ENCODE results near the gene BCL2.

BCL2 gene

DNA sequence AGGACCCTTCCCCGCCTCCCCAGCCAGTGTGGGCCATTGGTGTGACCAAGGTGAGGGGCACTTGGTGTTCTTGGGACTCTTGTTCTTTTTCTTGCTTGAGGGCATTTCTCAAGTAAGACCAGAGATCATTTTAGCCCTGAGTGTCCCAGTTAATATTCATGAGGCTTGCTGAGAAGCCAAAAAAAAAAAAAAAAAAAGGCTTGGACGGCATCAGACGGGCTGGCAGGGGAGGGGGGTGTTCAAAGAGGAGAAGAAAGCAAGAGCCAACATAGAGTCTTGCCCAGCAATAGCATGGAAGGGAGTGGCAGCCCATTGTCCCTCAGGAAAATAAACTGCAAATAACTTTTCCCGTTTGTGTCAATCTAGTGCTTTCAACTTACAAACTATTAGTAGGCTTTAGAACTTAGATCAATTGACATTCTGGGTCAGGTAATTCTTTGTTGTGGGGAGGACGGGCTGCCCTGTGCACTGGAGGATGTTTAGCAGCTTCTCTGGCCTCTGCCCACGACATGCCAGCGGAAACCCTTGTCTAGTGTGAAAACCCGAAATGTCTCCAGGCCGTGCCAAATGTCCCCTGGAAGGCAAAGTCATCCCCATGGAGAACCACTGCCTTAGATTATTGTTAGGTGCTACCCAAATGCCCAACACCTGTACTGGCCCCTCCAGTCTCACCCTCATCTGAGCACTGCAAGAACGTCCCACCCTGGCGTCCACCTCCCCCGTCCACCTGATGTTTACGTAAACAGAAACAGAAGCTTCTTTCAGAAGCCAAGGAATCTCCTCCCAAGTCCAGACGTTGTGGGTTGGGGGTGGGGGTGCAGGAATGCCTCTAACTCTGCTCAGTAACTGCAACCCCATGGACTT, 163.4 kb downstream of the BCL2 start:
- no peak for DNase-seq (ENCODE audit: low read depth)

DNA sequence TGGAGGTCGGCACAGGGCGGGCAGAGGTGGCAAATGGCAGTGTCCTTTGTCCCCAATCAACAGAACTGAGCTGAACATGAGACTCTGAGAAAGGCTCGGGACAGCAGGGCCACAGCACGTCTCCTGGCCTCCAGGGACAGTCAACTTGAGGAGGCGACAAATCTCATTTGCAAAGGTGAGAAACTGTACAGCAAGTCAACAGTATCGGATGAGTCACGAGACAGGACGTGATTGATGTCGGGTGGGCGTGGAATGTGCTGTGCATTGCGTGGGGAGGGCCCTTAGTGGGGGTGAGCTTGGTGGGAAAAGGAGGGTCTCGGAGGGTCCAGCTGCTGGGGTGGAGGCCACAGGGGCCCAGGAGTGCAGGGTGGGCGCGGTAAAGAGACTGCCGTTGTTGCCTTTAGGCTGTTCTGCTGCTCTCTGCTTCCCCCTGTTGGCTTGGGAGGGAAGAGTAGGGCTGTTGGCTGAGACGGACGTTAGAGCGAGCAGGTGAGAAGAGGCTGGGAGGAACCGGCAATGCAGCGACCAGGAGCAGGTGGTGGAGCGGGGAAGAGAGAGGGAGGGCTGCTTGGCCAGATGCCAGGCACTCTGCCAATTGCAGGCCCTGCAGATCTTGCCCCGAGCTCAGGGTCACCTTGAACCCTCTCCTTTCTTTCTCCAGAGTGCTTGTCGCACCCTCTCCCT, 164.3 kb downstream of the BCL2 start:
- DNase-seq (ENCODE audit: low read depth) = no peak

DNA sequence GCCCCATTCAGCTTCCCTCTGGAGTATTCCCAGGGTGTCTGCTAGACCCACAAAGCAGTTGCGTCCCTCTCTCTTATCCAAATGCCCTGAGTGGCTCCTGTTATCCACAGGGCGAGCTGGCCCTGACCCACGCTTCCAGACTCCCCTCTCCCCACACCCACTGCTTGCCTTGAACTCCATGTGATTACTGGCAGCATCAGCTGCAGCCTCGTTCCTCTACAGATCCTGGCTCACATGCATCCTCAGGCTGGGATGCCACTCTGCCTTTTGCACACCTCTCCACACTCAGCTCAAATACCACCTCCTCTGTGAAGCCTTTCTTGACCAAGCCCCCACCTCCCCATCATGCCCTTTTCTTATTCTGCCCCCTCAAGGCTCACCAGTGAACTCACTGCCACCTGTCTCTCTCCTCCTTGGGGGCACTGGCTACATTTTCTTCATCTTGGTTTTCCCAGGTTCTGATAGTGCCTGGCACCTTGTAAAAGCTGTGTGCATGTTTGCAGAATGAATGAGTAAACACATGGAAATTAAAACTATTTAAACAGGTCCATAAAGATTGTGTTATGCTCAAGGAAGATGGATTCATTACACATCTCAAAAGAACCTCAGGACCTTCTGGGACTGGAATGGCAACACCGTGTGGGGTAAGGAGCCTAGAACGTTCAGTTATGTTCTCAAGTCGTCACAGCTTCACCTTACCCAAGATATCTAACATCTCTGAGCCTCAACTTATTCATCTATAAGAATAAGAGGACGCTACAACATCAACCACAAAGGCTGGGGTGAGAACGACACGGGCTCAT, 165.0 kb downstream of the BCL2 start:
- DNase-seq (ENCODE audit: low read depth) = no peak

DNA sequence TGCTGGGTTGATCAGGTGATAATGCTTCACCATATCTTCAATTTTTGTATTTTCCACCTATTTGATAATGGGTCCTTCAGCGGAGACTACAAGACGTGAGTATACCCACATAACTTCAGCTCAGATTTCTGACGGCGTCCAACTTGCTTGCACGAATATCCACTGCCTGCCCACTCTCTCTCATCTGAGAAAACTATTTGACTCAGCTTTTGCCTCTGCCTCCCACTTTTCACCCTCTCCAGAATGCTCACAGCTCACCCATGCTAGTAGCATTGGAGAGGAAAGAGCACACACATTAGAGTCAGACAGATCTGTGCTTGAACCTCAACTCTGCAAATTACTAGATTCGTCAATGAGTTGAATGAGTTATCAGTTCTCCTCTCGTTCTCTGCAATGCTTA, 166.8 kb downstream of the BCL2 start:
- DNase-seq (ENCODE audit: low read depth) = no peak

DNA sequence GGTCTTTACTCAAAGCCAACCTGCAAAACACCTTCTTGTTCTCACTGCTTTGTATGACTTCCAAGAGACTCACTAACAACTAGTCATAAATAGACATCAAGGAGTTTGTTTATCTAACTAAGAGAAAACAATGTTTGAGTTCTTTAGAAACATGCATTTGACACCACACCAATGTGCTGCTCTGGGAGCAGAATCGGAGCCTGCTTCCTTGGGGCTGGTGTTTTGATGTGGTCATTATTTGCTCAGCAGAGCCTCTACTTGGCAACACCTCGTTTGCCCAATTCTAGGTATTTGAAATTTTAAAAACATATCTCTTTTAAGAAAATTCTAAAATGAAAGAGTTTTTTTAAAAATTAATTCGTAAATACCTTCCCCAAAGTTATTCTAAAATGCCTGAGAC, 167.5 kb downstream of the BCL2 start:
- no peak for DNase-seq (ENCODE audit: low read depth)

DNA sequence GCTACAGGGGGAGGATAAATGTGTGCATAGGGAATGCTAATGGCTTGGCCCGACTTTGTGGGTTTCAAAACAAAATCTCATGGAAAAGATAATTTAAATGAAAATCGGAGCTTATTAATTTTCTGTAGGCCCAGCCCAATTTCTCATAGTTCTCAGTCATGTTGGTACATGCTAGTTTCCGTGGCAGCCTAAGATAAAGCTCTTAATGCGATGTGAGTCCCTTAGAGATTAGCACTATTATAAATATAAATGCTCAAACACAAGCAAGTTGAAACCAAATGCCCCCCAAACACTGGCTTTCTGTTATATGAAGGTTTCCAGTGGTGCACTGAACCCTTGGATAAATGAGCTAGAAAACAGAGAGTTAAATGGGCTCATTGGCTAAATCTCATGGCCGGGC, 168.0 kb downstream of the BCL2 start:
- DNase-seq (ENCODE audit: low read depth) = no peak

DNA sequence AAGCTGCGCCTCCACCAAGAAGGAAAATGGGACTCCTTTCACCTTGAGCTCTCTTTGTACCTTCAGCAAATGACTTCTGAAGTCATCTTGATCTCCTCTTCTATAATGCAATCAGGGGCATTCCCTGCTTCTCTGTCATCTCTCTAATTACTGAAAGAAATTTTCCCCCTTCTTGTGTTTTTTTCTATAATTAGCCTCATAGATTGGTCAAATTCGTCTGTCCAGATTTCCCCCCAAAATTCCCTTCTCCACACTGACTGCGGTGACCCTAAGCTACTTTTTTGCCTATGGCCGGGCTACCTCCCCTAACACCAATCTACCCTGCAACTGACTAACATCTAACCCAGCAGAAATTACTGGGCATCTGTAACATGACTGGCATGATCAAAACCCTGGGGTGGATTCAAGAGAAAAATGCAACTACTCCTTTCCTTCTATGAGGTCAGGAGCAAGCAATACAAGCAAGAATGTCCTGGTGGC, 168.6 kb downstream of the BCL2 start:
- no peak for DNase-seq (ENCODE audit: low read depth)

DNA sequence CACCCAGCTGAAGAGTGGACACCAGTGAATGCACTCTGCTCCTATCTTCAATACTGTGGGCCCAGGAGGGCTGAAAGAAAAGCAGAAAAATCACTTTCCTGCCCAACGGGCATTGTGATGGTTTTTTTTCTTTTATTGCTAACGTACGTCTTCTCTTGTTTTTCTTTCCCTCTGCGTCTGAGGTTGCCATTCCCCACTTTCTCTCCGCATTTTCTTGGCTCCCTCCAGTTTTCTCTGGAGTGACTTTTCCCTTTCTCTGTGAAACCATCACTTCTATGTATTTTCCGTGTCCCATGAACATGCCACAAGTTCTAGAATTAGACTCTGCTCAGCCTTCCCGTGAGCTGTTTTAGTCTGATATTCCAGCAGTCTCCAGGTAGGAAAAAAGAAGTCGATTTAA, 169.2 kb downstream of the BCL2 start:
- no peak for DNase-seq (ENCODE audit: low read depth)

DNA sequence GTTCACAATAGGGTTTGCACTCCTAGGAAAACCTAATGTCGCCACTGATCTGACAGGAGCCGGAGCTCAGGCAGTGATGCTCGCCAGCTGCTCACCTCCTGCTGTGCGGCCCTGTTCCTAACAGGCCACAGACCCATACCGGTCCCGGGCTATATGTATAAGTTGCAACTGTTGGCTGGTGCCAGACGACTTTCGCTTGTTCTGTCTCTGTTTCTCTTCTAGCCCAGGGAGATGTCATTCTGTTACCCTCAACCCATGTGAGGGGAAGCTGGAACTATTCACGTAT, 170.3 kb downstream of the BCL2 start:
- DNase-seq (ENCODE audit: low read depth) = no peak

DNA sequence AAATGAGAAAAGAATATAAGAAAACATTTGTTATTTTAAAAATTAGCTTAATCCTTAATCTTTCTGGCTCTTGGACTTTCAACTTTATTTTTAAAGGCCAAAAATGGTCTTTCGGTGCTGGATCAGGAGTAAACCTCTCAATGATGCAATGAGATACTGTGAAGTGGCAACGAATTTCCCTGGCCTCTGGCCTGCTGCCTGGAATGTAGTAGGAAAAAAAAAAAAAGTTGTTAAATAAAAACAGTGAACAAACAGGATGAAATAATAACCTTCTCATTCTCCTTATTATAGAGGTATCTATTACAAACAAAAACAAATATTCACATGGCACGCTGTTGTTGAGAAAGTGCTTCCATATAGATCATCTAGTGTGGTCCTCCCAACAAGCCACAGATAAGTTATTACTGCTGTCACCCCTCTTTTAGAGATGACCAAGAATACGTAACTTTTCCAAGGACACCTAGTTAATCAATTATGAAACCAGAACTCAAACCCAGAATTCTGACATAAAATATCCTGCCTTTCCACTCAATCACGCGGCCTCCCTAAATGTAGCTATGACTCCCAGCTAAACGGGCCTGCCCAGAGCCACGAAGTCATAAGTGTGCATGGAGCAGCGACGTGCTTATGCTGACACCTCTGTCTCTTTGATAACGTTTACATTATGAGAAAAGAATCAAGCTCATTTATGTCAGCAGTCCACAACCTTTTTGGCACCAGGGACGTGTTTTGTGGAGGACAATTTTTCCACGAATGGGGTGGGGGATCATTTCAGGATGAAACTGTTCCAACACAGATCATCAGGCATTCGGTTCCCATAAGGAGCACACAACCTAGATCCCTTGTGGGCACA, 170.9 kb downstream of the BCL2 start:
- DNase-seq (ENCODE audit: low read depth) = no peak

DNA sequence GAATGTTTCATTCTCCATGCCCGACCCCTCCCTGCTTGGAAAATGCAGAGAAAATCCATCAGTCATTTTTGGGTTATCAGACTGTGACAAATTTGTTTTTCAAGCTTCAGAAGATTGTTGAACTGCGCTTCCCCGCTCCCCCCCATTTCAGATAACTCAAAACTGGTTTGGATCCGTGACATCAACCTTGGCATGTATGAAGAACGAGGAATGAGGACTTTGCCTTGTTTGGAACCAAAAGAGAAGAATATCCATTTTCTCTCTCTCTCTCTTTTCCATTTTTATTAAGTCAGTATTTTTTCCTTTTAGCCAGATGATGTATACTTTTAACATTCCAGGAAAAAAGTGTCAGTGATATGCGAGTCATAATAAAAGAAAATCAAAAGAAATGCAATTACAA, 171.6 kb downstream of the BCL2 start:
- no peak for DNase-seq (ENCODE audit: low read depth)

DNA sequence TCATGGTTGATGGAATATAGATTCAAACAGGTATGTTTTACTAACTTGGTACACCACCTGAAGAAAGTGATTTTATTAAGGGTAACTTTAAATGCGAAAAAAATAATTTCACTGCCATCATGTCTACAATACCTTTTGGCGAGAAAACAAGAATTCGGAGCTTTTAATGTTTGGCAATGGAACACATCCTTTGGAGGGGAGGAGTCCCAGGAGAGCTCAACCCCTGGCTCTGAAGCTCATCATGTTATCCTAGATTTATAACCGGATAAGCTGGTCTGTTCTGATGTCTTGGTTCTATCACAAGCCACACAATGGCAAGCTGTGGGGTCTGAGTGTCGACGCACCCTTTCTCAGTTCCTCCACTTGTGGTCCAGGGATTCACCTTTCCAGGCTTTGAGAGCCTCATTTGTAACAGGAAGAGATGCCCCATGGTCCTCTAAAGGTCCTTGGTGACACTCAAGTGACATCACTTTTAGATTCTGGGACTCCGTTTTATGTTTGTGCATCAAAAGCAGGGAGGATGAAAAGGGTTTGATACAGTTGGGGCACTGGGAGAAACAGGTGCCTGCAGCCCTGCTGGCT, 172.7 kb downstream of the BCL2 start:
- DNase-seq (ENCODE audit: low read depth) = no peak

DNA sequence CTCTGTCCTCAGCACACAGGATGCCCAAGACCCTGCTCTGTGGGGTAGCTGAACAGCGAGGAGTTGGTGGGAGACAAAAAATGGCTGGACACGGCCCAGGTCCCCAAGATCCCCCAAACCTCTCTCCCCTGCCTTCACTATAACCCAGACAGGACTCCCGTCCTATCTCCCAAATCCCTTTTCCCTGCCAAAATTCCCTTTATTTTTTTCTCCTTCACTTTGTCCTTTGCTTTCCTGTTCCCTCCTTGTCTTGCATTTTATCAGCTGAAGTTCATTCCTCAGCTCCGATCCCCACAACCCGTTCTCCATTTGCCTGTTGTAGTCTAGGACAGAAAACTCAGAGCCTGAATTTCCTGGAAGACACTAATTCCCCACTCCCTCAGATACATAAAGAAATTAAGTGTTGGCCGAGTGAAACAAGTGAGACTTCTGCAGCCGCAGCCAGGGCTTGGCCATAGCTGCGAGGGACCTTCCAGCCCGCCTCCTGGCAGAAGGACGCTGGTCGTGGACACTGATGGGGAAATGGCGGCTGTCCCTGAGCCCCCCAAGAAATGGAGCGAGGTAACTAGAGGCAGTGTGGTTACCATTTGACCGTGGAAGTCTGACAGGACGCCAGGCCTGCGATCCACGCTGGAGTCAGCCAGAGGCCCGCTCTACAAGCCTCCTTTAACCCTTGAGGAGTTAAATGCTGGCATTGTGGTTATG, 173.6 kb downstream of the BCL2 start:
- DNase-seq (ENCODE audit: low read depth) = no peak

DNA sequence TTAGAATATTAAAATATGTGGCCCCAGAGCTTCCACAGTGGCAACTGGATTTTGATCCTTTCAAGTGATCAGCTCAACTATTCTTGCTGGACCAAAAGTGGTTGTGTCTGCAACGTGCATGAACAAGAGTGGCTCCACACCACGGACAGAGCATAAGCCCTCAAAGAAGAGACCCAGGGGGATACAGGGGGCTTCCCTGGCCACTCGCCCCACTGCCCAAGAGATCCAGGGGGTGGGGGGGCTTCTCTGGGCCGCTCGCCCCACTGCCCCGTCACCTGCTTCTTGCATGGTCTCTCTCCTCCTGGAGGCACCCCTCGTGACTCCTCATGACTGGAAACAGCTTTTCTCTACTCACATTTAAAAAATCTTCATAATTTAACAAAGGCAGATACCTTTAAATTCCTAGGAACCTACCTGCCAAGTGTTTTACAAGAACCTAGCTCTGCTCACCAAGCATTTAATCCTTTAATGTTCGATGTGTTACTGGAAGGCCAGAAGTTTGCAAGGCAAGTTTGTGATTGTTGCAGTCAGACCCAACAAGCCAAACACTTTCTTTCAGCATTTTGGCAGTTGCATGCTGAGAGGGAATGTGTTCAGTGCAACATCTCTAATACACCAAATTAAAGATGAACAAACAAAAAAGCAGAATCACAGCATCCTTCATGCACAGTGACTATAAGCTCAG, 174.3 kb downstream of the BCL2 start:
- DNase-seq (ENCODE audit: low read depth) = no peak

DNA sequence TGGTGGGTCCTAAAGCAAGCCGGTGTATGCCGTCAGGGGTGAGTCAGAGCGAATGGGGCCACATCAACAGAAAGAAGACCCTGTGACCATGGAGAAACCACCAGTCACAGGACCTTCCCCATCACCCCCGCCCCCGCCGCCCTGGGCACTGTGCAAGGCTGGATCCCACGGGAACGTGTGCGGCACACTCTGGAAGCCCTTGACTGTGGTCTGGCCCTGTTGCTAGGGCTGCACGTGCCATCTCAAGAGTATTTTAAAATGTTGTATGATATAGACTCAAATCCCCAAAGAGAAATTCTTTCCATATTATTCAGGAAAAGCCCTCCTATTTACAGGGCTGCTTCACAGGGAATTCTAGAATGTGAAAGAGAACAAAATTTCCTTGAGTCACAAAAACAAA, 174.8 kb downstream of the BCL2 start:
- DNase-seq (ENCODE audit: low read depth) = no peak

DNA sequence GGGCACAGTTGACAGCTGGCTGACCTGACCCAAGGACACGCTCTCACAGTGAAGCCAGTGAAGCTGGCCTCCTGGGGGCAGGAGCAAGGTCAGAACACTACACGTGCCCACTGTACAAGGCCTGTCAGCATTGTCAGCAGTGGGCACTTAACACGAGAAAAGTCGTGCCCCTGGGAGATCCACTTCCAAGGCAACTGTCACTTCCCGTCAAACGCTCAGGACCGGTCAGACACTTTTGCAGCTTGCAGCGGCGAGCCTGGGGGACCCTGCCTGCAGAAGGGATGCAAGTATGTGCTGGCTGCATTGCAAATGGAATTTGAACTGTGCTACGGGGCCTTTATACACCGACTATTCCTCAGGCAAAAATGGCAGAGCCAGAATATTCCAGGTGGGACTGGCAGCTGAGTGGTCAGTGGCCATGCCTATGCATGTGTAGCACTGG, 176.2 kb downstream of the BCL2 start:
- DNase-seq (ENCODE audit: low read depth) = no peak

DNA sequence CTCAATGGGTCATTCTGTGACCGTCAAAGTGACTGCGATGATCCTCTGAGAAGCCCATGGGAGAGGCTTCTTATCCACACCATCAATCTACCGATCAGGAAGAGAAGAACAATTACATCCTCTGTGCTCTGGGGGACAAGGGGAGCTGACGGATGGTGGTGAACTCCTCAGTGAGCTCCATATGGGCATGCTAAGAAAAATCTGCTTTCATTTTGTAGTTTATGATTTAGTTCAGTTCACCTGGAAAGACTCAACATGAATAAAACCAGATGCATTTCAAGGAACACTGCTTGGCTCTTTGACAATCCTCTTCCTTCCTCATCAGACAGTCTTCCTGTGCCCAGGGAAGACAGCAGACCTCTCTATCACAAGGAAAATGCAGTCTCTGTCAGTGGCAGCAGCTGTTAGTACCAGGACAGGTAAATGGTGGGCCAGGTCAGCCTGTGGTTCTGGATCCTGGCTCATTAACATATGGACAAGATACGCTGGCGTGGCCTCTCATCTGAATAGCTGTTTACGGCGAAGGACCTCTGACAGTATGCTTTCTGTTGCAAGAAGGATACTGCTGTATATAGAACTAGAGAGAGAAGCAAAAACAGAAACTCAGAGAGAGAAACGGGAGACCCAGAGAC, 176.9 kb downstream of the BCL2 start:
- no peak for DNase-seq (ENCODE audit: low read depth)

DNA sequence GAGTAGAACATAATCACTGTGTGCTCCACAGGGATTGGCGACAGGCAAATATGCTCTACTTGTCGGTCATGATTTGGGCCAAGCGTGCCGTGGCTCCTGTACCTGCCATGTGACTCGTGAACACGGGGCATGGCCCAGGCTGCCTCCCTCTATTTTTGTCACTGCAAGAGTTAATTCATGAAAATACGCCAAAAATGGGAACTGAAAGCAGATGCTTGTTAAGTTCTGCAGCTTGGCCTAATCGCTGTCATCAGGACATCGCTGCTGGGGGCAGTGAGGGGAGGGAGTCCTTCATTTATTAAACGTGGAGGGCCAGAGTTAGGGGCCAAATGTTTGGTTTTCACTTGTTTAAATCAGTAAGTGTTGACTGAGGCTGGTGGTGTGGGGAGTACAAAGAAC, 177.8 kb downstream of the BCL2 start:
- DNase-seq (ENCODE audit: low read depth) = no peak

DNA sequence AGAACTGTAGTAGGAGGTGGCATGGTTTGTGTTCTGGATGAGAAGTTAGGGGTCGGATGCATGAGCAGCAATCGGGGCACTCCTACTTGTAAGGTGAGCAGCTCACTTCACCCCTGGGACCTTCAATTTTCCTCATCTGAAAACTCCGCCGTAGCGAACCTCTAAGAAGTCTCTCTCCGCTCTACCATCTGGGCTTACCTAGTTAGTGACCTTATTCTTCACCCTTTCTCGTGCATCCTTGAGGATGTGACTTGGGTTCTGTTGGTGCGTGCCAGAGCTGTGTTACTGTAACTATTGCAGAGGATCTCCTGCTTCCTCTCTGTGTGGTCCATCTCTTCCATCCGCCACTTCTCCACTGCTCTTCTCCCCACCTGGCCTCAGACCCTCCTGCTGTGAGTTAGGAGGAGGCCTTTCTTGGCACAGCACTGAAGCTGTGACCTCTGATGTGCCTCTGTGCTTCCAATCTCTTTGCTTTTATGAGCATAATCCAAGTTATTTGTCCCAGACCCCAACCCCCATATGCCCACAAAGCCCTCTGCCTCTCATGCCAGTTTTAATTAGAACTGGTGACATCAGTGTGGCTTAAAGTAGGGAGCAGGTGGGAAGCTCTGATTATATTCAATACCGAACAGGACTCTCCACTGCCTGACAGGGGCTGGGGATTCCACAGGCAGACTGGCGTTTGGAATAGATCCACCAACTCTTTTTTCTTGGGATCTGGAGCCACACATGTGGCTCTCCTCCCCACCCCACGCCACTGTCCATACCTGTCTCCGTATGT, 178.4 kb downstream of the BCL2 start:
- DNase-seq (ENCODE audit: low read depth) = no peak
